ENCODE measurements around the gene GASK1B.

The GASK1B gene

GRCh38 chr4:158182736-158183135 lies 9.9 kb upstream of the GASK1B start:
- DNase-seq, result no peak

DNA sequence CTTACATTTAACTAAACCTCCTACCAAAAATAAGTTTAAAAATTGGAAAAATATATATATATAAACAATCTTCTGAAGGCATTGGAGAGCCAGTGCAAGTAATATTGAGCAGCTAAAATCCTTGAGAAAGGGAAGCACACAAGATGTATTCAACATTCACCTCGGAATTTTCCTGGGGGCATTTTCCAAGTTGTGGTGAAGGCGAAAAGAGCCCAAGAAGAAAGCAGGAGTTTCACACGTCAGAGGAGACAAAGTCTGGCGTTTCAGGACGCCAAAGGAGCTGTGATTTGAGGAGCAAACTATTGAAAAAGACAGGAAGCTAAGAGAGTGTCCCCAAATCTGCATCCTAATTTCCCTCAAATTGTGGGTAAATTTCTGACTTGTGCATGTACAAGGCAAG lies 9.1 kb upstream of the GASK1B start:
- no peak for DNase-seq

- DNase-seq, result no peak
Observed at GRCh38 chr4:158179465-158179864, 6.6 kb upstream of the GASK1B start.

GRCh38 chr4:158176776-158177175 lies 4.0 kb upstream of the GASK1B start:
- no peak for DNase-seq

DNA sequence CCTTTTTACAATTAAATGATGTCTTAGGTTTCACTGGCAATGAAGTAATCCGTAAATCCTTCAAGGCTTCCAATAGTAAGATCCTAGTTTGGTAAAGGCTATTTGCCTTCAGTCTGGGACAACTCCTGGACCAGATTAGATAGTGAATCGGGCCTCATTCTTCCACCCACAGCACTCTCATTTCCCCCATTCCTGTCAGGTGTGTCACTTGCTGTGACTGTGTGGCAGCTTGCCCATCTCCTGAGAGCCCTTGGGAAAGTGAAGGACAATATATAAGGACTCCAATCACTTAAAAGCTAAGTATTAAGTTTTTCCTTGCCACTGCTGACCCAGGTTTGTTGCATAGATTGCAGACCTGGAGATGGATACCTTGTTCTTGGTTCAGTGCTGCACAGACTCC lies 3.3 kb upstream of the GASK1B start:
- DNase-seq, result no peak

- DNase-seq, result no peak
Observed at GRCh38 chr4:158170691-158171561, 1.9 kb downstream of the GASK1B start.

DNA sequence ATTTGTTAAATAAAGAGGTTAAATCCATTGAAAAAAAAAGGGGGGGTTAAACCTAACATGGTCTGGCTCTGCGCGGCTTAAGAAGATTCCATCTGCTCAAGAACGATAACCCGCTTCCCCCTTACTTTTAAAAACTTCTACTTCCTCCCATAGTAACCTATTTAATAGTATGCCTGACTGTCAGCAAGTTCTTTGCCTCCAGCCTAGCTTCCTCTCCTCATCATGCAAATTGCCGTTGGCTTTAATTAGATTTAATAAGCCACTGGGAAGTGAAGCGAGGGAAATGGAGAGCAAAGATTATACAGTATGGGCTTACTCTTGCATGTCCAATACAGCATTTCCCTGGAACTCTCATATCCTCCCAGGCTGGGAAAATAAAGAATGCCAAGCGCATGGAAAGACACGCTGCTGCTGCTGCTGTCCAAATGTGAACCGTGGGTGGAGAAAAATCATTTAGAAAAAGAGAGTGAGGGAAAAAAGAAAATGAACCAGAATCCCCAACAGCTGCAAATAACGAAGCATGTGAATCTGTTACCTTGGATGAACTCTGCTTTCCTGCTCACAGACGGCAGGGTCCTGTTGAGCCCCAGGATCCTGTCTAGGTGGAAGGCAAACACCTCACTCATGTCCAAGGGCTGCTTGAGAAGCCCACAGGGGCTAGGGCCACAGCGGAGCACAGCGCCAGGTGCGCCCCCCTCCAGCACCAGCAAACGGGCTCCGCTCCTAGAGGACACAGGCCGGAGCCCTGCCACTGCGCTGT lies 2.7 kb downstream of the GASK1B start:
- no peak for DNase-seq

- no peak for DNase-seq
Observed at GRCh38 chr4:158169506-158169905, 3.3 kb downstream of the GASK1B start.

- DNase-seq, result no peak
Observed at GRCh38 chr4:158168606-158169005, 4.2 kb downstream of the GASK1B start.

GRCh38 chr4:158166701-158167100 lies 6.1 kb downstream of the GASK1B start:
- no peak for DNase-seq

DNA sequence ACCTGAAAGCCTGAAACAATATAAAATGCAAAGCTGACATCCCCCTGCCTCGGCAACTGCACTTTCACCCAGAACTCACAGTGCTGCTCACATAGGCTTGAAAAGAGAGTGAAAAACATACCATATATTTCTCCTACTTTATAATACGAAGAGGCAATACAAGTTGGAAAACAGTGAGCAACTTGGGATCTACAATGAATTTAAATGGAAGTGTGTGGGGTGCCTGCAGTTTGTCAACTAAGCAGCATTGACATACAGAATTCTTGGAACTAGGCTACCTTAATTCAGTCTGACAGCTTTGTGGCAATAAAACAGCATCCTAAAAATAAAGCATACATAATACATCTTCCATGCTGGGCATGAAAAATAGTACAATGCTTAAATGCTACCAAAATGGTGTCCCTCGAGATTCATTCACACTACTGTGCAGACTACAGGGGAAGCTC lies 8.0 kb downstream of the GASK1B start:
- no peak for DNase-seq

DNA sequence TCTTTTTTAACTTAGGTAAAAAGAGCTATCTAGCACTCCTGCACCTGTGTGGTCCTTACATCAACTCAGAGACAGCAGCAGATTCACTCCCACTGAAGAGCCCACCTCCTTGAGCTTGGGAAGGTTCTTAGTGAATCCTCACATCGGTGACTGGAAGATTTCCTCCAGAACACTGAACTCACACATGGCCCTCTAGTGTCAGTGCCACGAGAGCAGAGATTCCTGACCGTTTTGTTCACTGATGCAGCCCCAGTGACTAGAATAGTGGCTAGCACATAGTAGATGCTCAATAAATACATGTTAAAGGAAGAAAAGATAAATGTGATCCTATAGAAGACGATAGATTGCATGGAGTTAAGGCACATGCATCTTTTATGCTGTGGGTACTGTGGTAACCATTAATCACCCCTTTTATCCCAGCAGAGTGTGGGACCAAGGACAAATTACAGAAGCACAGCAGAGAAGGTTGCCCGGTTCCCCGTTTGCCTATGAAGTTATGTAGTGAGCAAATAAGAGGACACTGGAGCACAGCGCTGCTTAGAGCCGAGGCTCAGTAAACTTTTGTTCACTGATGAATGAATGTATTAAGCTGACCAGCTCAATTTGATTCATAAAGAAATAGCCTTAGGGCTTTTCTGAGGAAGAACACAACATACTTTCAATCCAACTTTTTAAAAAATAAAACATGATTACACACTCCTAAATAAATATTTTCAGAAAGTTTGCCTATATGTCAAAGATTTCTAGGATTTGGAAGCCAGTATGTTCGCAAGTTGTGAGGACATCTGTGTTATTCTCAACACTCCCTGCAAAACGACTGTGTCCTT lies 8.7 kb downstream of the GASK1B start:
- DNase-seq, result no peak

- no peak for DNase-seq
Observed at GRCh38 chr4:158162631-158163030, 10.2 kb downstream of the GASK1B start.

DNA sequence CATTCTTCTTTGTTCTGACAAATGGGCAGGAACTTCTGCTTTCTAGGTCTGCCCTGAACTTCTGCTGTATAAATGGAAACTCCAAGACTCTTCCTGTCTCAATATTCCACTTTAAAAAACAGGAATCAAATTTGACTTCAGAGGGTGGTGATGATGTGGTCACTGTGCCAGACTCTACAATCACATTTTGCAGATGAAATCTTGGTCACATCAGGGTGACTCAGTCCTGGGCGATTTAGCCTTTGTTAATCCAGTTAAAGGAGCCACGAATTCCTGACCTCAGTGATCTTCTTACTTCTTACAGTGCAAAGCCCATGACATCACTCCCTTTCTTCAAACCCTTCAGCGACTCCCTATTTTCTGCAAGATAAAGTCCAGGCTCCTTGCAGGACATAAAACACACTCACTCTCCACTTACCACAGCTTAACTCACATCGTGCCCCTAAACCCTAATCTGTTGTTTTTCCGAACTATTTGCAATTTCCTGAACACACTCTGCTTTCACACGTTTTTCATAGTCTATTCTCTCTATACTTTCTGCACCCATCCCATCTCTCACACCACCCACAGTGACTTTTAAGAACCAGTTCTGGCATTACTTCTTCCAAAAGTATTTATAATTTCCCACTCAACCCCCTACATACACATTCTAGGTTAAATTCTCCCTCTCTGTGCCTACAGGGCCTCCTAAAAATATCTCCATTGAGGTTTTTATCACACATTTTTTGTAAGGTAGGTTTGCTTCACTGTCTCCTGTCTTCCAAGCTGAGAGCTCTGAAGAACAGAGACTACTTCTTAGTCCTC lies 11.1 kb downstream of the GASK1B start:
- DNase-seq, result no peak

GRCh38 chr4:158159718-158160094 lies 13.1 kb downstream of the GASK1B start:
- no peak for DNase-seq

DNA sequence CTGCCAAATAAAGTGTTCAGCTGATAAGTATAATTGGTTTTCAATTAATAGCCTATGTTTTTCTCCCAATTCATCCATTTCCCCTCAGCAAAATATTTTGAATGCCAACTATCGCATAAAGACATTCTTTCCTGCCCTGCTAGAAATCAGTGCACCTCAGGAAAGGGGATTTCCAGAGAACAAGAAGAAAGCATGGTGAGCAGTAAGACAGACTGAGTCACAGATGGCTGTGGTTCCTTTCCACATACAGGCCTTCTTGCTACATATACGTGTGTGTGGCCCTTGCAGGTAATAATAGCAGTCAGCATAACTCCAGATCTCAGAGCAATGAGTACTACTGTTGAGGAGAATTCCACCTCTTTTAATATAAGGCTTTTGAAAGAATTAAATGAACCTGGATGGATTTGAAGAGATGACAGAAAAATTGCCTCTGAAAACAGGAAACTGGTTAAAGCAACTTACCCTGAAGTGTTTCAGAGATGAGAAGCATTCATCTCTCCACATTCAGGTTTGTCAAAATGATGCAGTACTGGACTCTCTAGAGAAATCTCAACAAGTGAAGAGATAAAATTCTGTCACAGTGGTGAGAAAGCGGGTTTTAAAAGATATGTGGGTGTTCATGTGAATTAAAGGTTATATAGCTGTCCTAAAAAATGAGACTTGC lies 13.6 kb downstream of the GASK1B start:
- DNase-seq, result no peak

GRCh38 chr4:158157412-158157811 lies 15.4 kb downstream of the GASK1B start:
- DNase-seq, result no peak

GRCh38 chr4:158155656-158156356 lies 17.0 kb downstream of the GASK1B start:
- DNase-seq, result no peak

DNA sequence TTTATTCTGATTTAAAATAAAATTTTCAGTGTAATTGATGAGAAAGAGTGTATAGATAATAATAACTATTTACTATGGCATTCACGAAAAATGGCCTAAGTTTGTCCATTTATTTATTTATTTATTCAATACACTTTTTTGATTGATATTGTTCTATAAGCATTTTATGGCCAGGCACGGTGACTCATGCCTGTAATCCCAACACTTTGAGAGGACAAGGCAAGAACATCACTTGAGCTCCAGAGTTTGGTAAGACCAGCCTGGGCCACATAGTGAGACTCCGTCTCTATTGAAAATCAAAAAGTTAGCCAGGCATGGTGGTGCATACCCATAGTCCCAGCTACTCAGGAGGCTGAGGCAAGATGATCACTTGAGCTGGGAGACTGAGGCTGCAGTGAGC lies 25.7 kb downstream of the GASK1B start:
- DNase-seq, result no peak

DNA sequence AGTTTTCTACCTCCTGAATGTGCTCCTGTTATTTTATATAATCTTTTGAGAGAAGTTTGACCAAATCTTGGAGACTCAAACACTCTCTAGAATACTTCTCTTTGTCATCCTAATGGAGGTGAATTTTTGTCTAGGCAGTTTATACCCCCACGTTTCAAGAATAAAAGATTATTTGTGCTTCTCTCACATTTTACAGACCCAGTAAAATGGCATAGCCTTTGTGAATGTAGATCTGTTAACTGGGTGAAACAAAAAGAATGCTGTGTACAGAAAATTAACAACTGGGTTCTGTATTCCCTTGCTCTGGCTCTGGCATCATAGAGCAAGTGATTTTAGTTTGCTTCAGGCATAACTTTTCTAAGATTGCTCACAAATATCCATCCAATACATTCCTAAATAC lies 26.1 kb downstream of the GASK1B start:
- no peak for DNase-seq

- no peak for DNase-seq
Observed at GRCh38 chr4:158139086-158139485, 33.7 kb downstream of the GASK1B start.
